T-helper 1 cell treated with Interleukin-12 subunit alpha and Interleukin-12 subunit beta and Interleukin-4 antibody, amounts not matched to agents 30 ng/mL and 1 ng/mL, for 36 hours (primary cell): ENCODE data around the gene GDPD2. TPM values are rescaled to one million over a fixed set of nuclear protein-coding genes. Genes with fewer than 3 reads are reported as not detected.
"Not testable (repeated sequence)": the region's sequence is repeated elsewhere in the genome, so short reads cannot be mapped to it uniquely, and the experiment has no call there.

Experiments used
- intact Hi-C: fragments of 100-400 bp; cut with micrococcal nuclease; formaldehyde crosslinking; loops from one replicate; pipeline ENCODE4 v1.15.1; 2024
- total RNA-seq: library from RNA; stranded (reverse); gene quantifications from 2 replicates; pipeline ENCODE4 v1.2.3, GENCODE V29; 2022

GDPD2 gene, protein sequence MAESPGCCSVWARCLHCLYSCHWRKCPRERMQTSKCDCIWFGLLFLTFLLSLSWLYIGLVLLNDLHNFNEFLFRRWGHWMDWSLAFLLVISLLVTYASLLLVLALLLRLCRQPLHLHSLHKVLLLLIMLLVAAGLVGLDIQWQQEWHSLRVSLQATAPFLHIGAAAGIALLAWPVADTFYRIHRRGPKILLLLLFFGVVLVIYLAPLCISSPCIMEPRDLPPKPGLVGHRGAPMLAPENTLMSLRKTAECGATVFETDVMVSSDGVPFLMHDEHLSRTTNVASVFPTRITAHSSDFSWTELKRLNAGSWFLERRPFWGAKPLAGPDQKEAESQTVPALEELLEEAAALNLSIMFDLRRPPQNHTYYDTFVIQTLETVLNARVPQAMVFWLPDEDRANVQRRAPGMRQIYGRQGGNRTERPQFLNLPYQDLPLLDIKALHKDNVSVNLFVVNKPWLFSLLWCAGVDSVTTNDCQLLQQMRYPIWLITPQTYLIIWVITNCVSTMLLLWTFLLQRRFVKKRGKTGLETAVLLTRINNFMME
- total RNA-seq, result 0.29 and 0.64 TPM in 2 replicates

DNA sequence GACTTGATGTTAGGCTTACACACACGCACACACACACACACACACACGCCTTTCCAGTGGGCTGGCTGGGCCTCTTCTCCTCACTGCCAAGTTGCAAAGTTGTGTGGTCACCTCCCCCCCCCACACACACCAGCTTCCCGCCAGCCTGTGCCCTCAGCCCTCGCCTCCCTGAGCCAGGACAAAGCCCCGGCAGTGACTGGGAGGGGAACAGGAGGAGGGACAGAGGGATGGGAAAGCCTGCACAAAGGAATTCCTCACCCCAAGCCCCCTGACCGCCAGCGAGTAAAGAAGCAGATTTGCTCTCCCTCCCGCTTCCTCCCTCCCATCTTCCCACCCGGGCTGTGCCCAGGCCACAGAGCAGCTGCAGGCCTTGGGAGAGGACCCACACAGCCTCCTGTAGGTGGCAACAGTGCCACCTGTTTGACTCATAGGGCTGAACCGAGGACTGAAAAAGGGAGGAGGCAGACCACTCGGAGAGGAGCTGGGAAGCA, at the start of gene GDPD2:
Gene GDPD2 (plus strand): TSS at position 464 of the 491 bp plus-strand sequence. CDS start 1,671 bp downstream, outside the sequence.
- intact Hi-C loops, result no loop called here

DNA sequence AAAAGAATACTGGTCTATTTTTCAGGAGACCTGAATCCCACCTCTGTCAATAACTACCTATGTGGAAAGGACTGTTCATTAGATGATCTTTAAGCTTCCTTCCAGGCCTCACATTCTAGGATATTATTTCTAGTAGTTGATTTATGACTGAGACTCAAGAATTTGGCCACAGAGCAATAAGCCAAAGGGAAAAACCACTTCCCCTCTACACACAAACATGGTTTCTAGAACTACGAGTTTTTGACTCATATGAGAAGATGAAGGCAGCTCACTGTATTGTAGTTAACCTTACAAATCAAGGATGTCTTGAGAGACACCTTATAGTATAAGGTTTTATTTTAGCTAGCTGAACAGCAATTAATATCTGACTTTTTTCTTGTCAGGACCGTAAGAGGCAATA, 36.9 kb upstream of the GDPD2 start:
- intact Hi-C loops, result loop anchor here (5.0 kb wide), 1 partner anchor 49 kb away; no protein-coding TSS in a partner anchor

DNA sequence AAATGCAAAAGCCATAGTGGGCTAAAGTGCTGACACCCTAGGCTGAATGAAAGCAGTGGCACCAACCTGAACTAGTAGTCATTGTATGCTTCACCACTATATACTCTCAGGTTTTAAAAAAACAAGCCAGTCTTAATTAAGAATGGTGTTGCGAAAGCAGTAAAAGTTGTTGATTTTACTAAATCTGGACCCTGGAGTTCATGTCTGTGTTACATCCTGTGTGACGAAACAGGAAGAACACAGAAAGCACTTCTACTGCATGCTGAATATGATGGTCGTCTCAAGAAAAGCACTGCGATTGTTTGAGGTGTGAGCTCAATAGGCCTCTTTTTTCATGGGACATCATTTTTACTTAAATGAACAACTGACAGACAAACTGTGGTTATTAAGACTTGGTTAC, 24.2 kb upstream of the GDPD2 start:
- intact Hi-C loops, result loop anchor here (5.0 kb wide), 1 partner anchor 107 kb away; the partner anchor contains the start of gene KIF4A

DNA sequence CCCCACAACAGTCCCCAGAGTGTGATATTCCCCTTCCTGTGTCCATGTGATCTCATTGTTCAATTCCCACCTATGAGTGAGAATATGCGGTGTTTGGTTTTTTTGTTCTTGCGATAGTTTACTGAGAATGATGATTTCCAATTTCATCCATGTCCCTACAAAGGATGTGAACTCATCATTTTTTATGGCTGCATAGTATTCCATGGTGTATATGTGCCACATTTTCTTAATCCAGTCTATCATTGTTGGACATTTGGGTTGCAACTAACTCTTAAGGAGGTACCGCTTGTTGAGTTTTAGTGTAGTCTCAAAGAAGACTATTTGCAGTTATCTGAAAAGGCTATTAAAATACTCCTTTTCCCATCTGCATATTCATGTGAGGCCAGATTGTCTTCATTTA, 22.9 kb upstream of the GDPD2 start:
- intact Hi-C loops, result not testable (repeated sequence)

DNA sequence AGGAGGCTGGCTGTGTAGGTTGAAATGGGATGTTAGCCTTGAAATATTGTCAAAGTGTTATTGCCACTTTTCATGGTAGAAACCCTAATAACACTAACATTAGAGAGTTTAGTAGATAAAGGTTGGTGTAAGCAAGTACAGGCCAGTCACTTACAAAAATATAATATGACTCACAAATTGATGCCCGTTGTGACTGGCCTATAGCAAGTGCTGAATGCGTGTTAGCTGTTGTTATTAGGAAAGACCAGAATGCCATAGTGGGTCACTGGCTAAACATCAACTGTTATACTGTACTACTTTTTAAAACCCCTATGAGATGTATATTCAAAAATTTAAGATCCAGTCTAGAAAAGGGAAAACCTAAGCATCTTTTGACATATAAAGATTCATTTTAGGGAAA, 20.4 kb upstream of the GDPD2 start:
- intact Hi-C loops, result no loop called here

DNA sequence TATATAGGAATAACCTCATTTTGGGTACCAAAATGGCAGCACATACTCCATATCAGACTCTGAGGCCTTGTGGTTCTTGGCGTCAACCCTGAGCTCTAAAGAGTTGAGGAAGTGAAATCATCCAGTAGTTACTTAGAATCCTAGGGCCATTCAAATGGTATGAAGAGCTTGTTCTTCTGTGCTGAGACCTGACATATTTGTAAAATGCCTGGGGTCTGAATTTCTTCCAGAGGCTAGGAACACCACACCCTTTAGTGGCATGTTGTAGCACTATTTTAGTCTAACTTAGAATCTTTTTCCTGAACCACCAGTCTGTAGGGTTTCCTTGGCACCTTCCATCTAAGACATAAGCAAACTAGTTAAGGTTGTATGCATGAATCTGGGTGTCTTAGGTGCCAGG, 18.1 kb upstream of the GDPD2 start:
- intact Hi-C loops, result no loop called here

DNA sequence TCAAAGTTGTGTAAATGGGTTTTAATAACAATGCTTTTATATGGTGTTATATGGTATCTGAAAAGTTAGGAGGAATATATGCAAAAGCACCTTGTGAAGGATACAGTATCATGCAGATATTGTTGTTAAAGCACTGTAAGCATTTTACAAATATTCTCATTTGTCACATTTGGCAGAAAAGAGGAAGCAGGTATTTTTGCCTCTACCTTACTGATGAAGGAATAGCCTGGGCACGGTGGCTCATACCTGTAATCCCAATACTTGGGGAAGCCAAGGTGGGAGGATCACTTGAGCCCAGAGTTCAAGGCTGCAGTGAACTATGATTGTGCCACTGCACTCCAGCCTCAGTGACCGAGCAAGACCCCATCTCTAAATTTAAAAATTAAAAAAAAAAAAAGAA, 12.2 kb upstream of the GDPD2 start:
- intact Hi-C loops, result no loop called here

DNA sequence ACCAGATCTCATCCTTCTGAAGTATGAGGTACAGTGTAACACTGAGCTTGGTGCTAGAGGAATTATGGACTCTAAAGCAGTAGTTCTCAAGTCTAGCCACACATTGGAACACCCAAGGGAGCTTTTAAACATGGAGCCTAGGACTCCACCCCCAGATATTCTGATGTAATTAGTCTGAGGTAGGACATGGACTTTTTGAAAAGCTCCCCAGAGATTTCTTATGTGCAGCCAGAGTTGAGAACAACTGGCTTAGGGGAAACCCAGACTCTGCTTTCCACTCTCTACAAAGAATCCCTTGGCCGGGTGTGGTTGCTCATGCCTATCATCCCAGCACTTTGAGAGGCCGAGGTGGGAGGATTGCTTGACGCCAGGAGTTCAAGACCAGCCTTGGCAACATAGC, 11.6 kb upstream of the GDPD2 start:
- intact Hi-C loops, result no loop called here

DNA sequence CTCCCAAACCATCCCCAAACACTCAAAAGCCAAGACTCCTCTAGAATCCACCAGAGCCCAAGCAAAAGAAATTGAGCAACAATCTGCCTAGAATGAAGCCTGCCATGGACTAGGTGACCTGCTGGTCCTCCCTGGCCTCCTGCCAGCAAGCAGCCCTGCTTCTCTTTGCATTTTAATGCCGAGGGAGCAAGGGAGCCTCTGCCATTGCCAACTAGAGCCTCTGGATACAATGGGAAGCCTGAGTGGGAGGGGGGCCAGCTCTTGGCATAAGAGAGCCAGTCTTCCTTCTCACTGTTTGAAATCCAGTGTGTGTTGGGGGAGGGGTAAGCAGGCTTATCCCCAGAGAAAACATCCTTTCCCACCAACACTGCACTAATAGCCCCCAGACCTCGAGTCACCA, 1.5 kb upstream of the GDPD2 start:
- intact Hi-C loops, result no loop called here

DNA sequence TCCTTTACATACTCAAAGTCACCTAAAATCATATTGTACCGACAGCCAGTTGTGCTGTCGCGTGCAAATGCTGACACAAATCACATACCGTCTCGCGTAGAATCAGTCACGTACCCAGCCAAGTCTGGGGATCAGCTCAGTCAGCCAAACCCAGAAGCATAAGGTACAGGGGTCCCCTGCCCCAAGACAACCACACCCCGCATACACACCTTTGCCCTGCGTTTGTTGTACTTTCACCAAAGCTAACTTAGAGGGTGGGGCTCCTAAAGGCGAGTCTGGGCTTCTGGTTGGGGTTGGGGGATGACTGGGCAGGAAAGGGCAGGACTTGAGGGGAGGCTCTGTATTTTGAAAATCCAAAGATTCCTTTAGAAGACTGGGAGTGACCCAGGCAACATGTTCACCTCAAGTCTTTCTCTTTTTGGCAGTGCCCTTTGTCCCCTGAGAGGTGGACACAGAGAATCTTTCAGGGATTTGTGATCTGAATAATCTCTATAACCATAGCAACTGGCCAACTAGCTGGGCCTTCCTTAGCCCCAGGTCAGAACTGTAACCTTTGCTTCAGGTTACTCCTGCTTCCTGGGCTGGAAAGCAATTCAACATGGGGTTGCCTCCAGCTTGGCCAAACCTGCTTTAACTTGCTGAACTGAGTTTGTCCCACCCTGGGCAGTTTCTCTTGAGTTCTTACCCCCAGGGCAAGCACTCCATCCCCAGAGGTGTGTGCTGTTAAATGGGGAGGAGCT, 992 bp downstream of the GDPD2 start:
- intact Hi-C loops, result no loop called here

DNA sequence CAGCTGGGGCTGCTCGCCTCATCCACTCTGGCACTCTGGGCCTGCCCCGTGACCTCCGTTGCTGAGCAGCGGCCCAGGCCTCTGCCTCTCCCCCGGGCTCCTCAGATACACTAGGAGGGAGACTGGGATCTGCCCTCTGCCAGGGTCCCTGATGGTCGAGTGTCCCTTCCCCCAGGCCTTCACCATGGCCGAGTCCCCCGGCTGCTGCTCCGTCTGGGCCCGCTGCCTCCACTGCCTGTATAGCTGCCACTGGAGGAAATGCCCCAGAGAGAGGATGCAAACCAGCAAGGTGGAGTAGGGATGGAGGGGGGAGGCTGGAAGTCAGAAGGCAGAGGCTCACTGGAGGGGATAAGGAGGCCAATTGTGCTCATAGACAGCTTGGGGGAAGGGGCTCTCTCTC, 1.7 kb downstream of the GDPD2 start:
- intact Hi-C loops, result no loop called here

DNA sequence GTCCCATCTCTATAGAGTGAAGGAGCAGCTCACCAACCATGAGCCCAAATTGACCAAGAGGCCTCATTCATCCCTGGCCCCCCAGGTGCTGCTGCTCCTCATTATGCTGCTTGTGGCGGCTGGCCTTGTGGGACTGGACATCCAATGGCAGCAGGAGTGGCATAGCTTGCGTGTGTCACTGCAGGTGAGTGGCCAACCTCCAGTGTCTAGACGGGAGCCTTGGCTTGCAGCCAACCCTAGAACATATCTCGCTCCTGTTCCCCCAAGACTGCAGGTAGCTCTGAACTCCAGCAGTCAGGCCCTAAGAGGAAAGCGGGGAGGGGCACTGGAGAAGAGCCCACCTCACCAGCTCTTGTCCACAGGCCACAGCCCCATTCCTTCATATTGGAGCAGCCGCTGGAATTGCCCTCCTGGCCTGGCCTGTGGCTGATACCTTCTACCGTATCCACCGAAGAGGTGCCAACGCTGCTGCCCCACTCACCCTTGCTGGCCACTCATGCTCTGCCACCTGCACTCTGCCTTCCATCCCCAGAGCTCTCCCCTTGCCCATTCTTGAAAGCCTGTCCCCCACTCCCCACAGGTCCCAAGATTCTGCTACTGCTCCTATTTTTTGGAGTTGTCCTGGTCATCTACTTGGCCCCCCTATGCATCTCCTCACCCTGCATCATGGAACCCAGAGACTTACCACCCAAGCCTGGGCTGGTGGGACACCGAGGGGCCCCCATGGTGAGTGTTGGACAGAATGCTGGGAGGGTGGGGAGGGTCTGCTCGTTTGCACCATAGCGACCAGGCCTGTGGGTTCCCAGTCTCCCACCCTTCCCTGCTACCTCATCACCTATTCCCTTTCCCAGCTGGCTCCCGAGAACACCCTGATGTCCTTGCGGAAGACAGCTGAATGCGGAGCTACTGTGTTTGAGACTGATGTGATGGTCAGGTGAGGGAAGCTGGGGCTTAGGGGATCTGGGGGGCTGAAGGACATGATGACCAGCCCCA, 3.5 kb downstream of the GDPD2 start:
- intact Hi-C loops, result no loop called here

DNA sequence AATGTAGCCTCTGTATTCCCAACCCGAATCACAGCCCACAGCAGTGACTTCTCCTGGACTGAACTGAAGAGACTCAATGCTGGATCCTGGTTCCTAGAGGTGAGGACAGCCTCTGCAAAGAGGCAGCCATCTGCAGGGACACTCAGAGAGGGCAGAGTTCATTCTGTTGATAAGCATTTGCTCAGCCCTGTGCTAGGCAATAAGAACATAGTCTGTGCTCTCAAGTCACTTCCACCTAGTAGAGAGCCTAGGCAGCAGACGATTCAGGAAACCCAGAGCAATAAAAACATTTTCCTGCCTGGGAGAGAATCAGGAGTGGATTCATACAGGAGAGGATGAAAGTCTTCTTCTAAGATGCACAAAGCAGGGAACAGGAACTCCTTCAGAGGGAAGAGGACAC, 4.3 kb downstream of the GDPD2 start:
- intact Hi-C loops, result no loop called here

DNA sequence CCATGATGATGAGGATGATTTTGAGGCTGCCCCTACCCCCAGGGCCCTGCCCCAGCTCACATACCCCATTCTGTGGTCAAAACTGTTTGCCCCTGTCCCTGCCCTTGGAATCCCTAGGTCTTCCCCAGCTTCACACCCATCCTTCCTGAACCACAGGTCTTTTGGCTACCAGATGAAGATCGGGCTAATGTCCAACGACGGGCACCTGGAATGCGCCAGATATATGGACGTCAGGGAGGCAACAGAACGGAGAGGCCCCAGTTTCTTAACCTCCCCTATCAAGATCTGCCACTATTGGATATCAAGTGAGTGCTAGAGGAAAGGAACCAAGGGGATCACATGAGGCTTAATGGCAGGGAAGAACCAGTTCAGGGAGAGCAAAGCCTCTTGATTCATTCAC, 6.6 kb downstream of the GDPD2 start:
- intact Hi-C loops, result no loop called here

DNA sequence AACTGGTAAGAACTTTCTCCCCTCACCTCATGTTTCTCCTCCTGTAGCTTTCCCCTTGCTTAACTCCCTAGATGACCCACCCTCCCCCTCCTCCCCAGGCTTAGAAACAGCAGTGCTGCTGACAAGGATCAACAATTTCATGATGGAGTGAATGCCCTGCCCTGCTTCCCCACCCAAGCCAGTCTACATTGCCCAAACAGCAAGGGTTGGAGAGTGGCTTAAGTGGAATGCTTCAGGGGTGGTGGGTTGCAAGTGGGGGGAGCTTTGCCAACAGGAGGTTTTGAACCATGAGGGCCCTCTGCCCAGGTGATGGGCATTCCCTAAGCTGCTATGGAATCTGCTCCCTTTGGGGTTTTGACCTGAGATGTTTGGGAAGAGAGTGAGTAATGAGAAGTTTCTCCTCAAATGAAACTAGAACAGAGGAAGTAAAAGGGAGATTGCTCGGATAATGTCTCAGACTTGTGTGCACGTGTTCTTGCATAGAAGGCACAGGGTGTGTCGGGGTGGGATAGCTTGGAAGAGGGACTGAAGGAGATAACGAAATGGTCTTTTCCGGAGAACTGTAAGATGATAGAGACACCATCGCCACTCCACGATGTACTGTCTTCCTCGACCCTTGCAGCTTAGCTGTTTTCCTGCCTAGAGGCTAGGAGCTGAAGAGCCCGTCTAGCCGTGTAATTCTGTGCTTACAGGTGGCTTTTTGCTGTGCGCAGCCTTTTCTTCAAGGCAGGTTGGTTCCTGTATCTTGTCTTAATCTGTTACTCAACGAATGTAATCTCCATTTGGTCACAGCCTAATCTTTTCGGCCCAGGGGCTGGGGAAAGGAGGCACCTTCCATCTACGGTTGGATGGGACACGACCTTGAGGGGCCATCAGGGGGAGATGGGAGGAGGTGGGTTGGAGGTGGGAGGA, 10.1 kb downstream of the GDPD2 start:
- intact Hi-C loops, result no loop called here

DNA sequence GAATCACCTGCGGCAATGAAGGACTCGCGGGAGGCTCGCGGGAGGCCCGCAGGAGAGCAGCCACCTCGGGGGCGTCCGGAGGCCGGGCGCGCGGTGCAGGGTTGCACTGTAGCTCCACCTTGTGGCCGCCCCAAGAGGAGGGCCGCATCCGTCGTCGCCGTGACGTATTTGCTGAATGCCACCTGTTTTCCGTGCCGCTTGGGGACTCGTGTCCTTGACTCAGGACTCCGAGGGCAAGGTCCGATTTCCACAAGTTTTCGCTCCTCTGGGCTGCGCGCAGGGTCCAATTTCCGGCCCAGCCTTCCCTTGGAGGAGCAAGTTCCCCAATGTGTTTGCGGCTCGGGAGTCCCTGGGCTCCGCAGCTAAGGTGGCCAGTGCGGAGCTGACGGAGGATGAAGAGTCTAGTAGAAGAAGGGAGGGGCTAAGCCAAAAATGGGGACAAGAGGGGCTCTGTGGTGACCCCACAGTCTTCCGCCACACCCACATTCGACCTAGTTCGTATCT, 10.8 kb downstream of the GDPD2 start:
- intact Hi-C loops, result loop anchor here (1.0 kb wide), 4 partner anchors 20 to 301 kb away; partner anchors contain the start of genes IGBP1 and PDZD11

DNA sequence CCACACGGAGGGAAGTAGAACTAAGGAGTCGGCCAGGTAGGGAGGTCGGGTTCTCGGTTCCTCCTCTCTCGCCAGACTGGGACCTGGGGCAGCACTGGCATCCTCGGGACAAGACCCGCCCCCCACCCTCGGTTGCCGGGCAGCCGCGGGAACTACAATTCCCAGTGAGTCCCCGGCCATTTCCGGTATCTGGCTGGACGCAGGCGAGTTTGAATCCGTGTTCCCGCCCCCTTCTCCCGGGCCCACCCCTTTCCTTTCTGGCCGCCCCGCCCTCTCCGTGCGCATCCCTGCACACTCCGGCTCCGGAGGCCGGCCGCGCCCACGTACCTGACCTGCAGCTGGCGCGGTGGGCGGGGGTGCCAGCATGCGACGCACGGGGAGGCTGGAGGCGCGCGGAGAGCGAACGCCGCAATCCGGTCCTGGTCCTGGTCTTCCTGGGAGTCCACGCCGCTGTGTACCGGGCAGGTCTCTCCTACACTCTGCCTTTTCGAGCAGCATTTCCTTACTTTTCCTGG, 11.3 kb downstream of the GDPD2 start:
- intact Hi-C loops, result loop anchor here (1.0 kb wide), 4 partner anchors 20 to 301 kb away; partner anchors contain the start of genes IGBP1 and PDZD11

DNA sequence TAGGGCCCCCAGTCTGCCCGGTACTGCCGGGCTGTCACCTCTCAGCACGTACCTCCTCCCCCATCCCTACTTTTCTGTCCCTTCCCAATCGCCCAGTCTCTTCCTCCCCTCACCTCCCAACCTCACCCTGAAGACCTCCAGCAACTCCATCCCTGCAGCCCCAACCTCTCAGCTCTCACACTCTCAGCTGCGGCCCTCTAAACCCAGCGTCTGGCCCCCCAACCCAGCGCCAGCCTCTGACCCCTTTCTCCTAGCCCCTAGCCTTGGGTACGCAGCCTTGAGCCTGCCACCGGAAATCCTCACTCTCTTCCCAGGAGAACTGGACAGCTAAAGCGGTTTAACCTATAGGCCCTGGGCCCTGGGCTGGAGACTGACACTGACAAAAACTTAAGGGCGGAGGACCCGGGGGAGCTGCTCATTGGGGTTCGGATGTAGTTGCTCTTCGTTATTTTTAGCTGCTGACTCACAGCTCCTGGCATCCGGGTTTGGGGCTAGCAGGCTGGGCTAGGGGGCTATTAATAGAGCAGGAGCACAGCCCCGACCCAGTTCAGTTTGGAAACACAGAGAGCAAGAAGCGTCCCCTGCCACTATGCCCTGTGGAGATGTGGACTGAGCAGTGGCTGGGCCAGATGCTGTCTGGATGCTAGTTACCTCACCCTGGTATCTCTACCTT, 11.9 kb downstream of the GDPD2 start:
- intact Hi-C loops, result loop anchor here (1.0 kb wide), 4 partner anchors 19 to 302 kb away; partner anchors contain the start of genes IGBP1 and PDZD11

DNA sequence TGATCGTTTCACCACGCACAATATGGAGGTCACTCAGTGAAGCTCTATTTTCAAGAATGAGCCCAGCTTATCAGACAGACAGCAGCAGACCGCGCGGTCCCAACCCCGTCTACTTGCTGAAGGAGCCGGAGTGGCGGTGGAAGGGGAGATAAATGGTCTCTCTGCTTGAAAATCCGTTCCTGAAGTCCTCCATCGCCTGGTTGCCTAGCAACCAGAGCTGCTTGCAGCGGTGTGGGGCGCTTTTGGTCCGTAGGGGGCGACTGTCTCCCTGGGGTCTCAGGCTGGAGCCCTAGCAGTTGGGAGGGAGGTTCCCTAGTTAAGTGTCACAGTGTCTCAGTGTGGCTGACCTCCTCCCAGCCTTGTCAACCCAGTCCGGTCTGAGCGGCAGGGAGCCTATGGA, 13.2 kb downstream of the GDPD2 start:
- intact Hi-C loops, result no loop called here
